GM23248 (cell line): ENCODE results near the gene ARHGEF3. TPM values are rescaled to one million over a fixed set of nuclear protein-coding genes. Genes with fewer than 3 reads are reported as not detected.

Source experiments
- DNase-seq: peaks from one replicate; pipeline ENCODE4 v3.0.0-alpha.2; 2015
- H2AFZ ChIP-seq: fragments of 200-600 bp; sonication (generic); 2 replicates; pipeline ENCODE4 v1.6.1; 2016; ENCODE audit warnings: antibody characterized with exemption
- H3F3A ChIP-seq: fragments of 200-600 bp; sonication (generic); 2 replicates; pipeline ENCODE4 v1.6.1; 2016; ENCODE audit warnings: mild to moderate bottlenecking, antibody characterized with exemption, mixed run types; ENCODE audit not compliant: insufficient read depth
- H3K27ac ChIP-seq: fragments of 200-600 bp; sonication (generic); 2 replicates; pipeline ENCODE4 v1.5.1; 2016; ENCODE audit warnings: mild to moderate bottlenecking
- H3K27me3 ChIP-seq: fragments of 200-600 bp; sonication (generic); replicated peaks from 2 replicates; pipeline ENCODE4 v1.6.1; 2016; ENCODE audit warnings: mild to moderate bottlenecking; ENCODE audit not compliant: insufficient read depth
- H3K36me3 ChIP-seq: fragments of 200-600 bp; sonication (generic); 2 replicates; pipeline ENCODE4 v1.6.1; 2016; ENCODE audit warnings: low read depth, mild to moderate bottlenecking
- H3K4me1 ChIP-seq: fragments of 200-600 bp; sonication (generic); 2 replicates; pipeline ENCODE4 v1.6.1; 2016; ENCODE audit warnings: mild to moderate bottlenecking; ENCODE audit not compliant: insufficient read depth
- H3K4me2 ChIP-seq: fragments of 200-600 bp; sonication (generic); one replicate; pipeline ENCODE4 v1.6.1; 2016; ENCODE audit warnings: mild to moderate bottlenecking; ENCODE audit not compliant: unreplicated experiment
- H3K4me3 ChIP-seq: fragments of 200-600 bp; sonication (generic); 2 replicates; pipeline ENCODE4 v1.5.1; 2016; ENCODE audit warnings: mild to moderate bottlenecking
- H3K79me2 ChIP-seq: fragments of 200-600 bp; sonication (generic); 2 replicates; pipeline ENCODE4 v1.6.1; 2016; ENCODE audit warnings: mild to moderate bottlenecking; ENCODE audit not compliant: insufficient read depth
- H3K9ac ChIP-seq: fragments of 200-600 bp; sonication (generic); 2 replicates; pipeline ENCODE4 v1.6.1; 2016; ENCODE audit warnings: mild to moderate bottlenecking
- H3K9me2 ChIP-seq: fragments of 200-600 bp; sonication (generic); 2 replicates; pipeline ENCODE4 v1.6.1; 2016; ENCODE audit warnings: mixed run types, mild to moderate bottlenecking, moderate library complexity; ENCODE audit not compliant: insufficient read depth
- H3K9me3 ChIP-seq: fragments of 200-600 bp; sonication (generic); one replicate; pipeline ENCODE4 v1.6.1; 2017; ENCODE audit warnings: low read depth
- H4K20me1 ChIP-seq: fragments of 200-600 bp; sonication (generic); 2 replicates; pipeline ENCODE4 v1.6.0; 2016; ENCODE audit not compliant: insufficient read depth
- EZH2 ChIP-seq: fragments of 200-600 bp; sonication (generic); IDR thresholded peaks from 2 replicates; pipeline ENCODE4 v1.6.1; 2018; ENCODE audit warnings: antibody characterized with exemption, mild to moderate bottlenecking; ENCODE audit not compliant: insufficient read depth, poor library complexity, severe bottlenecking
- EZH2phosphoT487 ChIP-seq: fragments of 200-600 bp; sonication (generic); IDR thresholded peaks from 2 replicates; pipeline ENCODE4 v1.6.1; 2018; ENCODE audit warnings: antibody characterized with exemption, moderate library complexity, mild to moderate bottlenecking, low read depth; ENCODE audit not compliant: insufficient read depth
- WGBS, 2 experiments: methylation state at CpG; one replicate each; pipeline ENCODE4 v1.1.6; 2015 to 2017; ENCODE audit warnings: low lambda C conversion rate in 2 of 2, low coverage in 1 of 2; ENCODE audit errors: missing lambda C conversion rate in 2 of 2; 5-methylcytosine and 5-hydroxymethylcytosine counted together
- in situ Hi-C: fragments of 300-500 bp; cut with MboI; formaldehyde crosslinking; loops from 2 replicates; pipeline ENCODE4 v1.15.0; 2020
- polyA plus RNA-seq: library from polyadenylated mRNA; unstranded; fragments of >200 nt; fragmentation: Nextera tagmentation; extraction: Ambion mirVana; gene quantifications from 2 replicates; pipeline ENCODE4 v1.2.1, GENCODE V29; 2016
- total RNA-seq: library from RNA; depleted of rRNA; stranded (reverse); fragments of >200 nt; shearing (Covaris generic); gene quantifications from 2 replicates; pipeline ENCODE4 v1.2.3, GENCODE V29; 2014

ARHGEF3 gene
- total and polyA plus RNA-seq, 2 experiments from 2014 or later = 1.1 to 3.0 TPM

DNA sequence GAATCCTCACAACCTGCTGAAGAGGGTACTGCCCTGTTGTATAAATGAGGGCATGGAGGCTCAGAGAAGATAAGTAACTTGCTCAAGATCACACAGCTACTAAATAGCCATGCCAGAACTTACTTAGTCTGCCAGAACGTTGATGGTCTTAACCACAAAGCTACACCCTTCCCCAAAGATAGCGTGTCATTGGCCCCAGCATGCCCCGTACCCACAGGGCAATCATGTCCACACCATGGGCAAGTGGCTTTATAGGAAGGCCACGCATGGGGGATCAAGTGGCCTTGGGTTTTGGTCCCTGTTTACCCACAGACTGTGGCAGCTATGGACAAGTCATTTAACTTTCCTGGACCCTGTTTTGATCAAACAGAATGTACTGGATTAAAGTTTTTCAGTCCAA lies 15.9 kb upstream of the ARHGEF3 start:
- Histone ChIP-seq H3K27ac (no peak overlapping the region), H3F3A (0 out of 2 replicates have a peak, but pooled peaks cover 2% of the 10 kb centered on the region), H3K4me1 (peaks cover 9% of the 10 kb centered on the region; the same call in 1 of the 2 replicates), H3K36me3 (no peaks in the 10 kb centered on the region), H3K4me2 (no peak overlapping the region), H3K9ac (no peak overlapping the region), H3K27me3 (no peaks in the 10 kb centered on the region; the same call in 1 of the 2 replicates), H3K4me3 (no peak overlapping the region), H3K79me2 (no peaks in the 10 kb centered on the region), H2AFZ (no peak overlapping the region), H4K20me1 (no peaks in the 10 kb centered on the region), H3K9me3 (no peaks in the 10 kb centered on the region), H3K9me2 (no peaks in the 10 kb centered on the region)
- TF ChIP-seq EZH2 (no peak), EZH2phosphoT487 (no peak)
- in situ Hi-C loops = no loop called here
- no peak for DNase-seq
- WGBS, 2 experiments = 60 to 71% methylated on average over 4 of the region's 4 CpGs

DNA sequence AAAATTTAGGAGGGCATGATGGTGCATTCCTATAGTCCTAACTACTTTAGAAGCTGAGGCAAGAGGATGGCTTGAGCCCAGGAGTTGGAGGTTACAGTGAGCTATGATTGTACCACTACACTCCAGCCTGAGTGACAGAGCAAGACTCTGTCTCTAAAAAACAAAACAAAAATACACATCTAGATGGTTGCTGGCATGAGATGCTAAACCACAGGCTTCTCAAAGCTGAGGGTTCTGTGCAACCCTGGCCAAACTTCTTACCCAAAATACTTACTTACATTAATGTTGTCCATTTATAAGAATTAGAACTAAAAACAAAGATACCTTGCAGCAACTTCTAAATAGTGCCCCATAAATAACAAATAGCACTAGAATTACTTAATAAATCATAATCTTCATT lies 14.3 kb upstream of the ARHGEF3 start:
- no peaks in the 10 kb centered on the region for H3K36me3 ChIP-seq
- H3K4me3 ChIP-seq = no peak overlapping the region
- no peak for DNase-seq
- no peaks in the 10 kb centered on the region; the same call in 1 of the 2 replicates for H3K27me3 ChIP-seq
- H3K9me3 ChIP-seq = no peaks in the 10 kb centered on the region
- H3K9ac ChIP-seq = no peak overlapping the region
- H3K4me2 ChIP-seq = no peak overlapping the region
- H3K79me2 ChIP-seq = no peaks in the 10 kb centered on the region
- 0 out of 2 replicates have a peak, but pooled peaks cover 7% of the 10 kb centered on the region for H3F3A ChIP-seq
- H4K20me1 ChIP-seq = no peaks in the 10 kb centered on the region
- H3K27ac ChIP-seq = no peak overlapping the region
- in situ Hi-C loops = no loop called here
- no peak overlapping the region for H2AFZ ChIP-seq
- H3K4me1 ChIP-seq = peaks cover 9% of the 10 kb centered on the region; the same call in 1 of the 2 replicates
- TF ChIP-seq EZH2 = no peak
- no peak for TF ChIP-seq EZH2phosphoT487
- H3K9me2 ChIP-seq = no peaks in the 10 kb centered on the region

DNA sequence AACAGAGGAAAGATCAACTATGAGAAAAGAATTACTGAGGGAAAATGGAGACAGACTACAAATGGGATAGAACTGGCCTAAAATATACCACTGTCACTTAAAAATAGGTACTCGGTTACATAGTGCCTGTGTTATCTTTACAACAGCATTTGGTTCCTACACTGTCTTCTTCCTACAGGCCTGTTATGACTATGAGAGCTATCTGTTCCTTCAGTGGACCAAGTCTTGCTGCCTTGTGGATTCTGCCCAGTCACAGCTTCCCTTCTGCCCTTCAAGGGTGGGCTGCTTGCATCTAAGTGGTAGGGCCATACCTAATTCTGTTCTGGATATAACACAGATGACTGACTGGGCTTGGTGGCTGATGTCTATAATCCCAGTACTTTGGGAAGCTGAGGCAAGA lies 13.8 kb upstream of the ARHGEF3 start:
- WGBS, 2 experiments = 82 to 84% methylated on average over 1 of the region's 1 CpG
- Histone ChIP-seq H2AFZ (no peak overlapping the region), H3K27me3 (no peaks in the 10 kb centered on the region; the same call in 1 of the 2 replicates), H3K4me3 (no peak overlapping the region), H3K9me3 (no peaks in the 10 kb centered on the region), H3K9ac (no peak overlapping the region), H3F3A (0 out of 2 replicates have a peak, but pooled peaks cover 7% of the 10 kb centered on the region), H3K27ac (no peak overlapping the region), H3K4me2 (no peak overlapping the region), H4K20me1 (no peaks in the 10 kb centered on the region), H3K4me1 (peaks cover 9% of the 10 kb centered on the region; the same call in 1 of the 2 replicates), H3K9me2 (no peaks in the 10 kb centered on the region), H3K36me3 (no peaks in the 10 kb centered on the region), H3K79me2 (no peaks in the 10 kb centered on the region)
- in situ Hi-C loops = no loop called here
- TF ChIP-seq EZH2phosphoT487 = no peak
- TF ChIP-seq EZH2 = no peak
- no peak for DNase-seq

DNA sequence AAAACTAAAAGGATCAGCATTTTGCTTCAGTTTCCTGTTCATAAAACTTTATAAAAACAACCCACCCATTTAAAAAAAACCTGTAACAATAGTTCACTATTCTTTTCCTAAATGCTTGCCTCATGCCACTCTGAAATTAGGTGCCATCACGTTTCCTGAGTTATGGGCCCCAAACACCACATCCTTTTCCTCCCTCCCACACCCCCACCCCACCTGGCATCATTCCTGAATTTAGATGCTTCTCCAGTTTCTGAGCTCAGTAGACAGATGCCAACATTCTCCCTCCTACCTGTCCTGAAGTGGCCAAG lies 11.9 kb upstream of the ARHGEF3 start:
- Histone ChIP-seq H2AFZ (no peak overlapping the region), H3K36me3 (no peaks in the 10 kb centered on the region), H3F3A (0 out of 2 replicates have a peak, but pooled peaks cover 7% of the 10 kb centered on the region), H3K9me3 (no peaks in the 10 kb centered on the region), H3K4me3 (no peak overlapping the region), H3K4me1 (peaks cover 9% of the 10 kb centered on the region; the same call in 1 of the 2 replicates), H3K9me2 (no peaks in the 10 kb centered on the region), H3K9ac (no peak overlapping the region), H3K27me3 (no peaks in the 10 kb centered on the region; the same call in 1 of the 2 replicates), H3K4me2 (no peak overlapping the region), H4K20me1 (no peaks in the 10 kb centered on the region), H3K27ac (no peak overlapping the region), H3K79me2 (no peaks in the 10 kb centered on the region)
- WGBS, 2 experiments = 77 to 100% methylated on average over 1 of the region's 1 CpG
- in situ Hi-C loops = no loop called here
- TF ChIP-seq EZH2 (no peak), EZH2phosphoT487 (no peak)
- DNase-seq = no peak
